Uterus (tissue), 2 donors: ENCODE results near the gene GPR156.

Experiments
- CTCF ChIP-seq, 4 experiments: fragments of 200-600 bp in 2 of 4; fragments of 450-650 bp in 2 of 4; sonication (generic) in 2 of 4; IDR thresholded peaks; one replicate each; pipeline ENCODE4 v1.5.1; 2016 to 2019; ENCODE audit warnings: antibody characterized with exemption in 4 of 4, mild to moderate bottlenecking in 2 of 4, moderate library complexity in 1 of 4
- POLR2A ChIP-seq, 2 donors: fragments of 450-650 bp; IDR thresholded peaks; one replicate each; pipeline ENCODE4 v1.6.1; 2016; ENCODE audit warnings: antibody characterized with exemption in 2 of 2, mild to moderate bottlenecking in 1 of 2, moderate library complexity in 1 of 2

DNA sequence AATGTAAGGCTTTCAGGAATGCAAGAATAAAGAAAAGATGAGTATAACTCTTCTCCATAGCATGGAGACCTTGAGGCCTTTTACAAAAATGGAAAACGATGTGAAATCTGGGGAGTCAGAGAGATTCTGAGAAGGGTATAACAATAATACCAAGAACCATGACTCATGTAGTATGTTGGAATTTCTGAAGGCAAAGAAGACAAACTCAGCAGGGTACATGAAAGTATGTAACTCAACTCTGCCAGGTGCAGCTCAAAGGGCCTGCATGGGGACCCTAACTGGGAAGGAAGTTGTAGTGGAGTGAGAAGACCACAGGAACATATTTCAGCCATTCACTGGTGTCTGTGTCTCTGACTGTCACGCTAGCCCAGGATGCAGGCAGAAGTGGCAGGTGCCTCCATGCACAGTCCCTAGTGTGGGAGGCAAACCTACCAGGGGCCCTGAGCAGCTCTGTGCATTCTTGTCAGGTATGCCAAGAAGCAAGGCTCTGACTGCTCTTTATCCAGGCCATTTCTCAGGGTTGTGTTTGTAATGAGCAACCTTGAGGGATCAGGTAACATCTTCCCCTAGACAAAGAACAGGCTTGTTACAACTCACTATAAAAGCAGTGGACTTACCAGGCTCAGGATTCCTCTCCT, 57.2 kb downstream of the GPR156 start:
- TF ChIP-seq CTCF (IDR thresholded peaks at IDR 0.05) (no peak), POLR2A (IDR thresholded peaks at IDR 0.05) (no peak)
